GM23248 (cell line): Measurements from ENCODE around the gene LOXL4.

Source experiments
- EZH2 ChIP-seq: fragments of 200-600 bp; sonication (generic); IDR thresholded peaks from 2 replicates; pipeline ENCODE4 v1.6.1; 2018; ENCODE audit warnings: antibody characterized with exemption, mild to moderate bottlenecking; ENCODE audit not compliant: insufficient read depth, poor library complexity, severe bottlenecking
- EZH2phosphoT487 ChIP-seq: fragments of 200-600 bp; sonication (generic); IDR thresholded peaks from 2 replicates; pipeline ENCODE4 v1.6.1; 2018; ENCODE audit warnings: antibody characterized with exemption, moderate library complexity, mild to moderate bottlenecking, low read depth; ENCODE audit not compliant: insufficient read depth

DNA sequence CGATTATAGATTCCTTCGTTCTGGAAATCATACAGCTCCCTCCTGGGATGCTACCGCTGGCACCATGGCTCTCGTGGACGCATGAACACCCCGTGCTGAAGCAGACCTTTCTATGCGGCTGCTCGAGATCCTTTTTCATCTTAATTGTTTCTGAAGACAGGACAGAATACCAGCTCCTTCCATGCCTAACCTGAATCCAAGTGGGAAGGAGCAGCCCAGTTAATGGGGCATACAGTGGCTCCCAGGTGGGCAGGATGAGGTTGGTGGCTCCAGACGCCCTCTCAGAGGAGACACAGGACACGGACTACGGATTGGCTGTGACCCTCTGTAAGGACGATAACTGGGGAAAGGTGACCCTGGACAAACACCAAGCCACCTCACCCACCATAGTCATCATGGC lies 18.4 kb upstream of the LOXL4 start:
- TF ChIP-seq EZH2 (no peak), EZH2phosphoT487 (no peak)
